DOHH2 (cell line): Measurements from ENCODE around the gene MTPN.
A peak's percentile ranks its signal among the peaks of the same experiment; 100 is the strongest.

Experiments
- H3F3A ChIP-seq: fragments of 200-600 bp; sonication (generic), shearing (Covaris generic); 2 replicates; pipeline ENCODE4 v1.6.0; 2016; ENCODE audit warnings: antibody characterized with exemption, mild to moderate bottlenecking; ENCODE audit not compliant: control insufficient read depth, insufficient read depth
- H3K27ac ChIP-seq: fragments of 200-600 bp; sonication (generic); 2 replicates; pipeline ENCODE4 v1.5.1; 2014; ENCODE audit warnings: low read depth, mild to moderate bottlenecking, low read length, moderate library complexity
- H3K27me3 ChIP-seq: fragments of 200-600 bp; sonication (generic); 2 replicates; pipeline ENCODE4 v1.6.1; 2014; ENCODE audit warnings: mild to moderate bottlenecking, low read length, mixed read lengths; ENCODE audit not compliant: control insufficient read depth
- H3K36me3 ChIP-seq: fragments of 200-600 bp; sonication (generic); 2 replicates; pipeline ENCODE4 v1.6.1; 2014; ENCODE audit warnings: mild to moderate bottlenecking, low read length, moderate library complexity, mixed read lengths; ENCODE audit not compliant: control insufficient read depth
- H3K4me1 ChIP-seq: fragments of 200-600 bp; sonication (generic); 2 replicates; pipeline ENCODE4 v1.6.1; 2014; ENCODE audit warnings: mild to moderate bottlenecking, low read length, mixed read lengths; ENCODE audit not compliant: control insufficient read depth
- H3K4me2 ChIP-seq: fragments of 200-600 bp; sonication (generic); 2 replicates; pipeline ENCODE4 v1.6.0; 2014; ENCODE audit warnings: mild to moderate bottlenecking, low read length, moderate library complexity
- H3K4me3 ChIP-seq: fragments of 200-600 bp; sonication (generic); 2 replicates; pipeline ENCODE4 v1.5.1; 2014; ENCODE audit warnings: mild to moderate bottlenecking, low read length, mixed read lengths
- H3K79me2 ChIP-seq: fragments of 200-600 bp; sonication (generic); 2 replicates; pipeline ENCODE4 v1.6.1; 2014; ENCODE audit warnings: mild to moderate bottlenecking, low read length, mixed read lengths; ENCODE audit not compliant: control insufficient read depth
- H3K9me2 ChIP-seq: fragments of 200-600 bp; sonication (generic); replicated peaks from 2 replicates; pipeline ENCODE4 v1.6.1; 2014; ENCODE audit warnings: mild to moderate bottlenecking, low read length, mixed read lengths; ENCODE audit not compliant: control insufficient read depth
- H3K9me3 ChIP-seq: fragments of 200-600 bp; sonication (generic); 2 replicates; pipeline ENCODE4 v1.6.1; 2014; ENCODE audit warnings: antibody characterized with exemption, low read length, mixed read lengths; ENCODE audit not compliant: control insufficient read depth, insufficient read depth
- H4K20me1 ChIP-seq: fragments of 200-600 bp; sonication (generic); 2 replicates; pipeline ENCODE4 v1.6.0; 2014; ENCODE audit warnings: low read depth, mild to moderate bottlenecking, antibody characterized with exemption, low read length, moderate library complexity; ENCODE audit not compliant: control insufficient read depth, insufficient read depth
- EZH2phosphoT487 ChIP-seq: fragments of 200-600 bp; sonication (generic); IDR thresholded peaks from 2 replicates; pipeline ENCODE4 v1.6.1; 2017; ENCODE audit warnings: borderline replicate concordance, mild to moderate bottlenecking, antibody characterized with exemption, low read length, moderate library complexity, mixed read lengths
- TF ChIP-seq, protein P1 (sequence below): fragments of 200-600 bp; sonication (generic); IDR thresholded peaks from one replicate; pipeline ENCODE4 v1.5.1; 2014; ENCODE audit warnings: antibody characterized with exemption, mild to moderate bottlenecking, low read depth, low read length; ENCODE audit not compliant: poor library complexity, severe bottlenecking

Gene MTPN

DNA sequence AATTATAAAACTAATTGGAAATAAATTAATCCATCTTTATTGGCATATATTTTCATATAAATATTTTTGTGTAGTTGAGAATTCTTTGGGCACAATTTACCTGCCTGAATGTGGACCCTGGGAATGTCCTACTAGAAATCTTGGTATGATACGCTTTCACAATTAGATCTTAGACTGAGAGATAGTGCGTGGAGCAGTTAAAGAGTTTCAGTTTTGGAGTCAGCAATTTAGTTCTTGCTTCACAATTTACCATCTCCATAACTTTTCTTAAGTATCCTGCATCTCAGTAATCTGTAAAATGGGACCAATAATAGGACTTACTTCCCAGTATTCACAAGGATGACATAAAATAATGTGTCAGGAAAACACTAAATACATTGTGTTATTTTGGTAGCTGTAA is 2.0 kb downstream of the MTPN start:
- Histone ChIP-seq H4K20me1 (peaks cover 35% of the 10 kb centered on the region), H3K9me3 (no peaks in the 10 kb centered on the region), H3F3A (peaks cover 41% of the 10 kb centered on the region), H3K4me1 (peaks cover 70% of the 10 kb centered on the region), H3K4me3 (peak overlapping the region; percentile 94), H3K36me3 (peaks cover 59% of the 10 kb centered on the region), H3K4me2 (peak overlapping the region; percentile 83), H3K9me2 (no peaks in the 10 kb centered on the region), H3K27me3 (no peaks in the 10 kb centered on the region), H3K79me2 (peaks cover 70% of the 10 kb centered on the region), H3K27ac (peak overlapping the region; percentile 91)
- TF ChIP-seq, protein P1, sequence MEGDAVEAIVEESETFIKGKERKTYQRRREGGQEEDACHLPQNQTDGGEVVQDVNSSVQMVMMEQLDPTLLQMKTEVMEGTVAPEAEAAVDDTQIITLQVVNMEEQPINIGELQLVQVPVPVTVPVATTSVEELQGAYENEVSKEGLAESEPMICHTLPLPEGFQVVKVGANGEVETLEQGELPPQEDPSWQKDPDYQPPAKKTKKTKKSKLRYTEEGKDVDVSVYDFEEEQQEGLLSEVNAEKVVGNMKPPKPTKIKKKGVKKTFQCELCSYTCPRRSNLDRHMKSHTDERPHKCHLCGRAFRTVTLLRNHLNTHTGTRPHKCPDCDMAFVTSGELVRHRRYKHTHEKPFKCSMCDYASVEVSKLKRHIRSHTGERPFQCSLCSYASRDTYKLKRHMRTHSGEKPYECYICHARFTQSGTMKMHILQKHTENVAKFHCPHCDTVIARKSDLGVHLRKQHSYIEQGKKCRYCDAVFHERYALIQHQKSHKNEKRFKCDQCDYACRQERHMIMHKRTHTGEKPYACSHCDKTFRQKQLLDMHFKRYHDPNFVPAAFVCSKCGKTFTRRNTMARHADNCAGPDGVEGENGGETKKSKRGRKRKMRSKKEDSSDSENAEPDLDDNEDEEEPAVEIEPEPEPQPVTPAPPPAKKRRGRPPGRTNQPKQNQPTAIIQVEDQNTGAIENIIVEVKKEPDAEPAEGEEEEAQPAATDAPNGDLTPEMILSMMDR = no peak

GRCh38 chr7:135974667-135975066 is 2.5 kb downstream of the MTPN start:
- TF ChIP-seq, protein P1 = no peak
- no peak for TF ChIP-seq EZH2phosphoT487
- Histone ChIP-seq H4K20me1 (peaks cover 35% of the 10 kb centered on the region), H3K4me2 (peak overlapping the region; percentile 83), H3K4me3 (peak overlapping the region; percentile 94), H3K9me2 (no peaks in the 10 kb centered on the region), H3K4me1 (peaks cover 71% of the 10 kb centered on the region), H3F3A (peaks cover 41% of the 10 kb centered on the region), H3K27ac (peak overlapping the region; percentile 91), H3K9me3 (no peaks in the 10 kb centered on the region), H3K79me2 (peaks cover 75% of the 10 kb centered on the region), H3K36me3 (peaks cover 64% of the 10 kb centered on the region), H3K27me3 (no peaks in the 10 kb centered on the region)

DNA sequence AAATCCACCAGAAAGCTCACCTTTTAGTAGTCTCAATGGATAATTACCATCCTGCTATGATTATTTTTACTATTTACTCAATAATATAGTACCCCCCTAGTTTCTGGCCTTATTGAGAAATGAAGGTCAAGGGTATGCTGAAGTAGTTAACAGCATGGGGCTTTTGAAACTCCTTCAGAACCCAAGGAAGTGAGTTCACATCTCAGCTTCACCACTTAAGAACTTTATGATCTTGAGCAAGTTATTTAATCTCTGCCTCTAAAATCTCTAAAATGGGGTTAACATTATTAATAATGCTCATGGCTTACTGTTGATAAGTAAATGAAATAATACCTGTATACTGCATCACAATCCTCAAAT is 5.8 kb downstream of the MTPN start:
- Histone ChIP-seq H3K9me2 (no peaks in the 10 kb centered on the region), H4K20me1 (peaks cover 41% of the 10 kb centered on the region), H3K9me3 (no peaks in the 10 kb centered on the region), H3K4me2 (peak overlapping the region; percentile 83), H3F3A (peaks cover 36% of the 10 kb centered on the region), H3K27ac (peak overlapping the region; percentile 91), H3K27me3 (no peaks in the 10 kb centered on the region), H3K4me1 (peaks cover 95% of the 10 kb centered on the region), H3K79me2 (peaks cover 97% of the 10 kb centered on the region), H3K36me3 (peaks cover 85% of the 10 kb centered on the region), H3K4me3 (peak overlapping the region; percentile 94)
- TF ChIP-seq EZH2phosphoT487 = no peak
- TF ChIP-seq, protein P1 = no peak
